ENCODE results near the gene KDELR1.

DNA sequence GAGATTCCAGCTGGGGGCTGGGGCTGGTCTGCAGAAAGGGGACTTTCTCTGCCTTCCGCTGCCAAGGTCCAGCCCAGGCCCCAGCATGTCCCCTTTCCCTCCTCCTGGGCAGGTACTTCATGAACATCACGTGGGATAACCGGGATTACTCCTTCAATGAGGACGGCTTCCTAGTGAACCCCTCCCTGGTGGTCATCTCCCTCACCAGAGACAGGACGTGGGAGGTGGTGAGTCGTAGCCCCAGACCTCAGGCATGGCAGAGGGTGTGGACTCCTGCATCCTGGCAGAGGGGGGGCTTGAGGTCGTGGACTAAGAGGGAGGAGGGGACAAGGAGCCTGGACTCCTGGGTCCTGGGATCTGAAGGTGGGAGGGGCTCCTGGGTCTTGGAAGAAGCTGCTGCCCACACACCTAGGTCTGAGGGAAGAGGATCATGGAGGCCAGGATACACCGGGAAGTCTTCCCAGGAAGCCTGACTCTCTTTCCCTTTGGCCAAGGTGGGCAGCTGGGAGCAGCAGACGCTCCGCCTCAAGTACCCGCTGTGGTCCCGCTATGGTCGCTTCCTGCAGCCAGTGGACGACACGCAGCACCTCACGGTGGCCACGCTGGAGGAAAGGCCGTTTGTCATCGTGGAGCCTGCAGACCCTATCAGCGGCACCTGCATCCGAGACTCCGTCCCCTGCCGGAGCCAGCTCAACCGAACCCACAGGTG is 22.7 kb upstream of the KDELR1 start:
- TF ChIP-seq, protein P1, sequence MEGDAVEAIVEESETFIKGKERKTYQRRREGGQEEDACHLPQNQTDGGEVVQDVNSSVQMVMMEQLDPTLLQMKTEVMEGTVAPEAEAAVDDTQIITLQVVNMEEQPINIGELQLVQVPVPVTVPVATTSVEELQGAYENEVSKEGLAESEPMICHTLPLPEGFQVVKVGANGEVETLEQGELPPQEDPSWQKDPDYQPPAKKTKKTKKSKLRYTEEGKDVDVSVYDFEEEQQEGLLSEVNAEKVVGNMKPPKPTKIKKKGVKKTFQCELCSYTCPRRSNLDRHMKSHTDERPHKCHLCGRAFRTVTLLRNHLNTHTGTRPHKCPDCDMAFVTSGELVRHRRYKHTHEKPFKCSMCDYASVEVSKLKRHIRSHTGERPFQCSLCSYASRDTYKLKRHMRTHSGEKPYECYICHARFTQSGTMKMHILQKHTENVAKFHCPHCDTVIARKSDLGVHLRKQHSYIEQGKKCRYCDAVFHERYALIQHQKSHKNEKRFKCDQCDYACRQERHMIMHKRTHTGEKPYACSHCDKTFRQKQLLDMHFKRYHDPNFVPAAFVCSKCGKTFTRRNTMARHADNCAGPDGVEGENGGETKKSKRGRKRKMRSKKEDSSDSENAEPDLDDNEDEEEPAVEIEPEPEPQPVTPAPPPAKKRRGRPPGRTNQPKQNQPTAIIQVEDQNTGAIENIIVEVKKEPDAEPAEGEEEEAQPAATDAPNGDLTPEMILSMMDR (IDR thresholded peaks at IDR 0.05) = no peak
- TF ChIP-seq POLR2A (IDR thresholded peaks at IDR 0.05) (no peak), POLR2AphosphoS5 (IDR thresholded peaks at IDR 0.05) (no peak)
